HG02852 (cell line): Measurements from ENCODE around the gene RSBN1L.
A peak's percentile ranks its signal among the peaks of the same experiment; 100 is the strongest.

ENCODE experiments used
- ATAC-seq: cut with Tn5 transposase; IDR thresholded peaks from one replicate; pipeline ENCODE4 v1.9.1; 2021; ENCODE audit warnings: mild to moderate bottlenecking, moderate library complexity; ENCODE audit not compliant: unreplicated experiment

RSBN1L gene

DNA sequence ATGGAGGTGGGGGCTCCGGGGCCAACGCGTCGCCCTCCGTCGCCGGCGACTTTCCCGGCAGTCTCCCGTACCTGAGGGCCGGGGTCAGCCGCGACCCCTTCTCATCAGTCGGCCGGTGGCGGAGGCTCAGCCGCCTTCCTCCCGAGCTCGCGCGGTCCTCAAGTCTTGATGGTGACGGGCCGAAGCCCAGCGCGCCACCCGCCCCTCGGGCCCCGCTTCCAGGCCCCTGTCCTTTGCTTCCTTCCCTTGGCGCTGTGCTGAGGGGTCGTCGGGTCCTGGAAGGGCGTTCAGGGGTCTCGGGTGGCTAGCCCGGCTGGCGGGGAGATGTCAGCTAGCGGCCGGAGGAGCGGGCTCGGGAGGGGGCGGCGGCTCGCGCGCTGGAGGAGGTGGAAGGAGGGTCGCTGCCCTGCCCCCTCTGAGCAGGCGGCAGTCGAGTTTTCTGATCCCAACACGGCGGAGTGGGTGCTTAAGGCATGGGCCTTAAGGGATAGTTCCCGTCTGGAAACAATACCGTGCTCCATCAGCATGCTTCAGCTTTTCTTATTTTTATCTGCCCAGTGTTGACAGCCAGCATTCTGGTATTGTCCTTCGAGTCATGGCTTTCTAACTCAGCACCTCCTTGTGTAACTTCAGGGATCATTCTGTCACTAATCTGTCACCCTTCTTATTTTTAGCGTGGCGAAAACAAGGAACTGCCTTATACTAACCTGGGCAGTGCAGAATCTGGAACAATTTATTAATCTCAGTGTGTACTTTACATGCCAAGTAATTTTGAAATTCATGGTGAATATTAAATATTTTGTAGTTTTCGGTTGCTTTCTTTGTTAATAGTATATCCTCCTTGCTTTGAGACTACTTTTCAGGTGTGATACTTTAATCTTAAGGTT is 103.1 kb downstream of the RSBN1L start:
- peak; percentile 4 for ATAC-seq

DNA sequence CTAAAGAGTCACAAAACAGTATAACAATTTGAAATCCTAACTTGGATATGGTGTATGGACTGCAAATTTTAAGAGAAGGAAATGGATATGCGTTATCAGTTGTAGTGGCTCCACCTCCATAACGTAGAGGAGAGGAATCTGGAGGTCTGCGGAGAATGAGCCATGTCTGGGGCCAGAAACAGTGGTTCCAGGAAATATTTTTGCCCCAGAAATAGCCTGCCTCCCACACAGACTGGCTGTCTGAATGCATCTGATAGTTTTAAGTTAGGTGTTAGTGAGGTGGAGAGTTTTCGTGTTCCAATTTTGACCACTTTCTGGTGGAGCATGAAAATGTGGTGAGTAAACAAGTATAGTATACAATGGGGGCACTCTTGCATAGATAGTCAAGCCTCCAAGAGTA is 103.9 kb downstream of the RSBN1L start:
- peak; percentile 16 for ATAC-seq

DNA sequence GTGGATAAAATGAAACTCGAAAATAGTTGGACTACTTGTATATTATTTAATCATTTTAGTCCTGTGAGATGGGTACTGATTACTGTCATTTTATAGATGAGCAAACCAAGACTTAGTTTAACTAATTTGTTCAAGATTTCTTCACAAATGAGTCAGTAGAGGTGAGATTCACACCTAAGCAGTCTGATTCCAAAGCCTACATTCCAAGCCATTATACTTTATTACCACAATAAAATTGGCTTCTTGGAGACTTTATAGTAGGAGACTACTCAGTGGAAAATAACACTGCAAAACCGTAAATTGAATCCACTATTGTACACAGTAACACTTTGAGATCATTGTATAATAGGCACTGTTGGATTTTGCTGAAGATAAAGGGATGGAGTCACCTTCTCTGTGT is 104.5 kb downstream of the RSBN1L start:
- no peak for ATAC-seq

DNA sequence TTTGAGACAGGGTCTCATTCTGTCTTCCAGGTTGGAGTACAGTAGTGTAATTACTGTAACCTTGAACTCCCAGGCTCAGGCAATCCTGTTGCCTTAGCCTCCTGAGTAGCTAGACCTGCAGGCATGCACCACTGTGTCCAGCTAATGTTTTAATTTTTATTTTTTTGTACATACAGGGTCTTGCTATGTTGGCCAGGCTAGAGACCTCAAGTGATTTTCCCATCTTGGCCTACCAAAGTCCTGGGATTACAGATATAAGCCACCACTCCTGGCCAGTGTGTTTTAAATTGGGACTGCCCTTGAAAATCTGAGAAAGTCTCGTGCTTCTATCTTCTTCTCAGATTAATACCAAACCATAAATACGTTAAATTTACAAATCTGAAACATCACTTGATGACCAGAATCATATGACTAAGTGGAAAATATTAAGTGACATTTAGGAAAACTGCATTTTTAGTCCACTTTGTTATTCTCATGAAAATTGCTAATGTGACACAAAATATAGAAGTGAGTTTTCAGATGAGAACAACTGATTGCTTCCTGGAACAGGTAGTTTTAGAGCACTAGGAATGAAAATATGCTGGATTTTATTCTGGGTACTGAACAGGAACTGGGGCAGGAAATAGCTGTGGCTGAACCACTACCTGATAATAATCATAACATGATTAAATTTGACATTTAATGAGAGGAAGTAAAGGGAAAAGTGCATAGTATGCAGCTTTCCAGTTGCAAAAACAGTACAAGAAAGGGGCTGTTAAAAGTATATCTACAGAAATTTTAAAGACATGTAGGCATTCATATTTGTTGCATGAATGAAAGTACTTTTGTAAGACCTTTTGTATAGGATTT is 106.5 kb downstream of the RSBN1L start:
- no peak for ATAC-seq

DNA sequence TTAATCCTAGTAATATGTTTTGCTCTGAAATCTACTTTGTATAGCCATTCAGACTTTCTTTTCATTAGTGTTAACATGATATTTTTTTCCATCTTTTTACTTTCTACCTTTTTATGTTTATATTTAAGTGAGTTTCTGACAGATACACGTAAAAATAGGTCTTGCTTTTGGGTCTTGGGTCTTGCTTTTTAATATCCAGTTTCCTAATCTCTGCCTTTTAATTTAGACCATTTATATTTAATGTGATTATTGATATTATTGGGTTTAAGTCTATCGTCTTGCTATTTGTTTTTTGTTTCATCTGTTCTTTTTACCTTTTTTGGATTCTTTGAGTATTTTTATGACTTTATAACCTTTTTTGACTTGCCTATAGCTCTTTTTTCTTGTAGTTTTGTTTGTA is 110.2 kb downstream of the RSBN1L start:
- ATAC-seq, result no peak

DNA sequence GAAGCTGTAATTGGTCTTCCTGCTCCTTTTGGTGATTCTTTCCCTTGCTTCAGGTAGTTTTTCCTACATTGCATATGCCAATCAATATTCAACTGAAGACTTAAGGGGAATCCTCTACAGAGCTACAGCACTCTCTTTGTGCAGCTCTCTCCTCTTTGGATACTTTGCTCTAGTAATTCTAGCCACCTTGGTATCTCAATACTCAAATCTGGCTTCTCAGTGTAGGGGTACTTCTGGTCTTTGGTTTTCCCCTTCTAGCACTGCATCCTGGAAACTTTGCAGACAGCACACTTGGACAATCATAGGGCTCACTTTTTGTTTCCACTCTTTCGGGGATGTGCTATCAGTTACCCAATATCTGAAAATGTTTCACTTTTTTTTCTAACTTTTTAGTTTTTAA is 112.3 kb downstream of the RSBN1L start:
- ATAC-seq, result peak; percentile 59

DNA sequence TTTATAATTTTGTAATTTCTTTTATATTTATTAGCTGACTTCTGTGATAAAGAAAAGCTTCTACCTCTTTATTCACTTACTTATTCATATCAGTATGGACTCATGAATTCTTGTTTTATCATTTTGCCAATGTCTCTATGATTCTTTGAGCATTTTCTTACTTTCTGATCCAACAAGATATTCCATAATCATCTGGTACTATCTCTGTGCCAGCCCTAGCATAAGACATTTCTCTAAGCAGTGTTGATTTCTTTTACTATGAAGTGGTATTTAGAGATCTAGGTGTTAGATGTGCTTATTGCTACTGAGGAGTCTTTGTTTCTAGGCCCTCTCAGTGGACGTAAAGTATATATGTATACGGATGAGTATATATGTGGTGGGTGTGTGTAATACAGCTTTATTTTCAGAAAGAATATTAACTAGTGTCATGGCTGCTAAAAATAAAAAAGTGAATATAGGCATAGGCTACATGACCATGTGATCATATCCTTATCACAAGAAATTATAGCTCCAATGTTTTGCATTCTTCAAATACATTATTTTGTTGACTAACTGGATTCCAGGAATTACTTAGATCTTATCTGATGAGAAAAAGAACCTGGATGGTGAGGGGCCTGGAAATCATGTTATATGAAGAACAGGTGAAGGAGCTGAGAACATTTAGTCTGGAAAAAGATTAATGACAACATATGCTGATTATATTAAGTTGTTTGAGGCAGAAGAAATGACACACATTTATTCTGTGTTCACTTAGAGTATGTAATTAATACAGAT is 115.4 kb downstream of the RSBN1L start:
- ATAC-seq, result no peak

DNA sequence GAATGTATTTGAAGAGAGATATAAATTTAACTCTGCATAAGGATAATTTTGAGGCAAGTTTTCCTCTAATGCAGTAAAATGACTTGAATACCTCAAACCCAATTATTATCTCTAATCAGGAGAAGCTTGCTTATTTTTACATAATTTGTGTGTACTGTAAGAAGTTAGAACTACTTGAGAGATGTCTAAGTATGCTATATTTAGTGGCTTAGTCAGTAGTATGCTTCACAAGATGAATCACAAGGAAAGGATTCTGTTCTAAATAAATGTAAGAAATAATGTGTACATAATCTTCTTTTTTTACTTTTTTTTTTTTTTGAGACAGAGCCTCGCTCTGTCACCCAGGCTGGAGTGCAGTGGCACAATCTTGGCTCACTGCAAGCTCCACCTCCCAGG is 116.0 kb downstream of the RSBN1L start:
- no peak for ATAC-seq

DNA sequence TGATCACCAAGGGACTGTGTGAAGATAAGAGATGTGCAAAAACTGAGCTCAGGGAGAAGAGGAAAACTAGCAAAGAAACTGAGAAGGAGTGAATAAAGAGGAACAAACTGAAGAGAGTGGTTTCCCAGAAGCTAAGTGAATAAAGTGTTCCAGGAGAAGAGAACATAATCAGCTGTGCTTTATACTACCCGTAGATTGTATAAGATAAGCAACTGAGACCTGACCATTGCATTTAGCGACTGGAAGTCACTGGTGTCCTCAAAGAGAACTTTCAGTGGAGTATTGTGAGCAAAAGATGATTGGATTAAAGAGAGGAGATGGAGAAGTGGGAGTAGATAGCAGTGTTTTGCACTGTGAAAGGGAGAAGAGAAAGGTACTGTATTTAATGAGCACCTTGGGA is 116.9 kb downstream of the RSBN1L start:
- ATAC-seq, result no peak

DNA sequence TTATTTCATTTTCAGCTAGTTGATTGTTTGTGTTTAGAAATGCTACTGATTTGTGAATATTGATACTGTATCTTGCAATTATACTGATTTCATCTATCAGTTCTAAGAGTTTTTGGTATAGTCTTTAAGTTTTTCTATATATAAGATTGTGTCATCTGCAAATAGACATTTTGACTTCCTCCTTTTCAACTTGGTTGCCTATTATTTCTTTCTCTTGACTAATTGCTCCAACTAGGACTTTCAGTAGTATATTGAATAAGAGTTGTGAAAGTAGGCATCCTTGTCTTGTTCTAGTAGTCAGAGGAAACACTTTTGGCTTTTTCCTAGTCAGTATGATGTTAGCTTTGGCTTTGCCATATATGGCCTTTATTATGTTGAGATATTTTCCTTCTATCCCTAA is 122.8 kb downstream of the RSBN1L start:
- ATAC-seq, result no peak

DNA sequence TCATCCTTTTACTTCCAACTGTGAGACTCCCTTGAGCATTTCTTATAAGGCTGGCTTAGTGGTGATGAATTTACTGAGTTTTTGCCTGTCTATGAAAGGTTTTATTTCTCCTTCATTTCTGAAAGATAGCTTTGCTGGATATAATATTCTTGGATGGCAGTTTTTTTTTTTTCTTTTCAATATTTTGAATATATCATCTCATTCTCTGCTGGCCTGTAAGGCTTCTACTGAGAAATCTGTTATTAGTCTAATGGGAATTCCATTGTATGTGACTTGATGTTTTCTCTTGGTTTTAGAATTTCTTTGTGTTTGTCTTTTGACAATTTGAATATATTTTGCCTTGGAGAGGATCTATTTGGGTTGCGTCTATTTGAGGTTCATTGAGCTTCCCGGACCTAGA is 124.7 kb downstream of the RSBN1L start:
- no peak for ATAC-seq

DNA sequence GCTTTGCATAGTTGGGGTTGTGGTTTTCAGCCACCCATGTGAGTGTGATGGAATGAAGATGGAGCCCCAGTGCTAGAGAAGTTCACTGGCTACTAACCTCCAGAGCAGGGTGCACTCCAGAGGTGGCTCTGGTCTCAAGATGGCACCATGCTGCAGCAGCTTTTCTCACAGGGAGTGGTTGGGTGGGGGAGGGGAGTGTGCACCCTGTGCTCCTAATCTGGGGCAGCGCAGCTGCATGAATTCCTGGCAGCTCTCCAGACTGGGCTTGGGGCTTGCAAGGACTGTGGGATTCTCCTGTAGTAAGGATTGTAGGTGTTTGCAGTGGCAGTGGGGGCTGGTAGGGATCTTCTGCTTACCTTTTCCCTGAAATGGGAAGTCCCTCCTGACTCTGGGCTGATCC is 126.0 kb downstream of the RSBN1L start:
- ATAC-seq, result no peak

DNA sequence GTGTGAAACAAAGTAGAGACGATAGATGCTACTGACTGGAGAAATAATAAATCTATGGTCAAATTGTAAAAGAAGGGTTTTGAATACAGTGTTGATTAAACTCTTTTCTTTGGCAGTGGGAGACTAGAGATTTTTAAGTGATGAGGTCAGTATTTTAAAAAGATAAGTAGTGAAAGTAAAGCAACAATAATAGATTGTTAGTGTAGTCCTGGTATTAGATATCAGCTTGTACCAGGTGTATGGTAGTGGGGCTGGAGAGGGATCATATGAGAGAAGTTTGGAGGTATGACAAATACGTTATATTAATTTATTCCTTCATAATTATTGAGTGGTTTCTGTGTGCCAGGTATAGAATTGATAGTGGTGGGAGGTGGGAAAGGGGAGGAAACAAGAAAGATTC is 127.5 kb downstream of the RSBN1L start:
- no peak for ATAC-seq

DNA sequence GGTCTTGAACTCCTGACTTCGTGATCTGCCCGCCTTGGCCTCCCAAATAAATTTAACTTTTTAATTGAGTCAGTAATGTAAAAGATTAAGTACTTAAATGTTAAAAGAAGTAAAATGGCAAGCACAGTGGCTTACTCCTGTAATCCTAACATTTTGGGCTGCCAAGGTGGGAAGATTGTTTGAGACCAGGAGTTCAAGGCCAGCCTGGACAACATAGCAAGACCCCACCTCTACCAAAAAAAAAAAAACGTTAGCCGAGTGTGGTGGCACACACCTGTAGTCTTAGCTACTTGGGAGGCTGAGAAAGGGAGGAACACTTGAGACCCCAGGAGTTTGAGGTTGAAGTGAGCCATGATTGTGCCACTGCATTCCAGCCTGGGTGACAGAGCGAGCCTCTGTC is 128.4 kb downstream of the RSBN1L start:
- no peak for ATAC-seq

DNA sequence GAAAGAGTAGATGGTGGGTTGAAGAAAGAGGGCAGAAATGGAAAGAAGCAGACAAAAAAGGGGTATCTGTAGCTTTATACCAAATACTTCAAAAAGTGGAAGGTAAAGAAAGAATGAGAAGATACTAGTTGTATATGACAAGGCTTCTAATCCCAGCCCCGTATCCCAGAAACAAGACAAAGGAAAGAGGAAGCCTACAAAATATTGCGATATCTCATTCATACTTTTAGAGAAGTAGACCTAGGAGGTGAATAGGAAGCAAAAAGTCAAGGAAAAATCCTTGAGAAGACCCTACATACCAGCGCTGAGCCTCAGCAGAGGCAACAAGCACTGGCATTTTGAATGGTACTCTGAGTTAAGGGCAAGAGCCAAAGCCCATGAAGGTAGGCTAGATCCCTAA is 128.9 kb downstream of the RSBN1L start:
- no peak for ATAC-seq

DNA sequence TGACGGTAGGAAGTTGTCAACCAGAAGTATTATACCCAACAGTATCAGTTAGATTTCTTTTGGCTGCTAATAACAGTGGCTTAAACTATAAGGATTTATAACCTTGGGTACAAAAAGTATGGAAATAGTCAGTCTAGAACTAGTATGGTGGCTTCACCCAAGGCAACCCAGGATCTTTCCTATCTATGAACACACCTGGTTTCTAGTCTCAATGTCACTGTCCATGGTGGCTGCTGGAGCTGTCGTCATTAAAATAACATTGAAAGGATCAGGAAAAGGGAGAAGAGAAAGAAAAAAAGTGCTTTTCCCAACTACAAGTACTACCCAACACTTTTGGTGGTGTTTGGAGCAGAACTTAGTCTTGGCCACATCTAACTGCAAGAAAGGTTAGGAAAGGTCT is 130.0 kb downstream of the RSBN1L start:
- no peak for ATAC-seq

DNA sequence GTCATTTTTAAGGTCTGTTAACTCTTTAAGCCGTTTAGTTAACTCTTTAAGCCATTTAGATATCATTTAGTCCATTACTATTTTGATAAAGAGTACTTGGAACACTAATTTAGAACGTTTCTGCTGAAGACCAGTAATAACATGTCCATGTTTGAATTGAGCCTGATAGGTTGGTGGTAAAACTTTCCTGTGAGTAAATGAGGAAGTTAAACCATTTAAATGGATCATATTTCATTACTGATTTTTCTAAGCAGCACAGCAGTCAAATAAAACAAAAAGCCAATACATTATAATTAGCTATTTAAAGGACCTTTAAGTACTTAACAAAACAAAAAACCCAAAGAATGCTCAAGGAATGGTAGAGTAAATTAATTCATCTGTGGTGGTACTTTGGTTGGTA is 131.7 kb downstream of the RSBN1L start:
- no peak for ATAC-seq

DNA sequence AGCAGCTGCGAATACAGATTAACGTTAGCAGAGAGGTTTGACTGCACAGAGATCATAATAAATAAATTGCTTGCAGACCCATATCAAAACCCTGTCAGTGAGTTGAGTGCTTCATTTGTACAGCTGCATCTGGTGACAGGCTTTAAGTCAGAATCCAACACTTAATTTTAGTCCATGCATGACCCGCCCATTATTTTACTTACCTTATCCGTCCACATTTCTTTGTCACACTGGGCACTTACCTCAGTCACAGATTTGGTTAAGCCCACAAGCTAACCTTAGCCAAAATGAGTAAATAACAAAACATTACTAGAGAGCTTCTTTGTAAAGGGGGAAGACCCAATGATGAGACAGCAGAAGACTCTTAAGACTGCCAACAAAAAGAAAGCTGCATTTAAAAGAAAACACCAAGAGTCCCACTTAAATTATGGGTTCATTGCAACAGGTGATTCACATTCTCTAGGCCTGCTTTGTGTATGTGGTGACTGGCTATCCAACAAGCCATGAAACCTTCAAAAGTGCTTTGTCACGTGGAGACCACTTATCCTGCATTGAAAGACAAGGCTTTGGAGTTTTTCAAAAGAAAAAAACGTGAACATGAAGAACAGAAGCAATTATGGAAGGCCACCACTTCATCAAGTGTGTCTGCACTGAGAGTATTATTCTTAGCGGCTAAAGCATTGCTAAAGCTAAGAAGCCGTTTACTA is 134.5 kb downstream of the RSBN1L start:
- ATAC-seq, result no peak

DNA sequence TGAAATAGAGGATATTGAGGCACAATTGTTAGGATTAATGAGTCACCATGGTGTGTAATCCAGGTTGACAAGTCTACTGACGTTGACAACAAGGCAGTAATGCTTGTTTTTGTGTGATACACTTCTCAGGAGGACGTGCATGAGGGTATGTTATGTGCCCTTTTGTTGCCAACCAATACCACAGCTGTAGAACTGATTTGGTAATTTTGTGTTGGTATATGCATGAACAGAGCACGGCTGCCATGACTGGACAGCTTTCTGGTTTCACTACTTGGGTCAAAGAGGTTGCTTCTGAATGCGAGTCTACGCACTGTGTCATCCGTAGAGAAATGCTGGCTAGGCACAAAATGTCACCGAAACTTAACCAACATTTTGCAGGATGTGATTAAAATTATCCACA is 135.2 kb downstream of the RSBN1L start:
- ATAC-seq, result no peak

DNA sequence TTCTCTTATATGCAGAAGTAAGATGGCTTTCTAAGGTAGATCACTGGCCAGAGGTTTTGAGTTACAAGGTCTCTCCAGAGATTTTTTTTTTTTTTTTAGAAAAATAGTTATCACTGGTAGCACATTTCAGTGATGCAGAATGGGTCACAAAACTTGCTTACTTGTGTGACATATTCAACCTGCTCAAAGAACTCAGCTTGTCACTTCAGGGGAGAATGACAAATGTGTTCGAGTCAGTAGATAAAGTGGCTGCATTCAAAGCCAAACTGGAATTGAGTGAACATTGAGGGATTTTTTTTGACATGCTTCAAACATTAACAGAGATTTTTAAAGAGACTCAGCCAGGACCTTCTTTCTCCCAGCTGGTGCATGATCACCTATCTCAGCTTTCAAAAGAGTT is 135.7 kb downstream of the RSBN1L start:
- ATAC-seq, result no peak
